Stimulated activated effector memory CD8-positive, alpha-beta T cell treated with anti-CD3 and anti-CD28 coated beads, Interleukin-12 subunit alpha, Interleukin-12 subunit beta, amount 100 ng/mL, for 72 hours (primary cell): ENCODE data around the gene MAD1L1.

Experiments used
- ATAC-seq: fragments of 150-1000 bp; cut with Tn5 transposase; 2 replicates; pipeline ENCODE4 v1.10.0; 2021
- DNase-seq, 2 donors: peaks; one replicate each; pipeline ENCODE4 v3.0.0; 2021 to 2022; ENCODE audit warnings: low spot score in 2 of 2
- H3K27ac Mint-ChIP-seq: one replicate; pipeline ENCODE4 v1.8.0; 2022; ENCODE audit warnings: mild to moderate bottlenecking, mixed read lengths
- H3K36me3 Mint-ChIP-seq: one replicate; pipeline ENCODE4 v1.8.0; 2022; ENCODE audit warnings: mild to moderate bottlenecking, mixed read lengths
- H3K4me1 Mint-ChIP-seq: one replicate; pipeline ENCODE4 v1.8.0; 2022; ENCODE audit warnings: mixed read lengths
- H3K4me3 Mint-ChIP-seq: one replicate; pipeline ENCODE4 v1.8.0; 2022; ENCODE audit warnings: mild to moderate bottlenecking, mixed read lengths
- H3K9me3 Mint-ChIP-seq: one replicate; pipeline ENCODE4 v1.8.0; 2022; ENCODE audit warnings: mixed read lengths

Gene MAD1L1

GRCh38 chr7:2251841-2252771, 19.4 kb upstream of the MAD1L1 start:
- Mint-ChIP-seq H3K4me3 (no peak overlapping the region), H3K4me1 (peaks cover 43% of the 10 kb centered on the region), H3K27ac (no peak overlapping the region), H3K9me3 (no peaks in the 10 kb centered on the region), H3K36me3 (peaks cover 53% of the 10 kb centered on the region)
- ATAC-seq = peak; percentile 41
- DNase-seq = no peak

DNA sequence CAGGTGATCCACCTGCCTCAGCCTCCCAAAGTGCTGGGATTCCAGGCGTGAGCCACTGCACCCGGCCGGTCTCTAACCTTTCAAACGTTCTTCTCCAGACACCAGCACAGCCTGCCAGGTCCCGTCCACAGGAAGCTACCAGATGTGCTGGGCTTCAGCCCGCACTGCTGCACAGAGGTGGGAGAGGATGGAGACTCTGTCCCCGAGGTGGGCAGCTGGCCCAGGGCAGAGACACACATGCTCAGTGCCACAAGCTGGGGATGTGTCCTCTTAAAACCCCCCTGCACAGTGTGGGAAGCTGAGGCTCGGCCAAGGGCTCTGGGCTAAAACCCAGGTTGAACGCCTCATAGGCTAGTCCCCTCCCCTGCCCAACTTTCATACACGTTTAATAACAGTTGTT, 18.6 kb upstream of the MAD1L1 start:
- Mint-ChIP-seq H3K36me3 (peaks cover 53% of the 10 kb centered on the region), H3K4me1 (peaks cover 39% of the 10 kb centered on the region), H3K9me3 (no peaks in the 10 kb centered on the region), H3K27ac (no peak overlapping the region), H3K4me3 (no peak overlapping the region)
- no peak for ATAC-seq
- no peak for DNase-seq

DNA sequence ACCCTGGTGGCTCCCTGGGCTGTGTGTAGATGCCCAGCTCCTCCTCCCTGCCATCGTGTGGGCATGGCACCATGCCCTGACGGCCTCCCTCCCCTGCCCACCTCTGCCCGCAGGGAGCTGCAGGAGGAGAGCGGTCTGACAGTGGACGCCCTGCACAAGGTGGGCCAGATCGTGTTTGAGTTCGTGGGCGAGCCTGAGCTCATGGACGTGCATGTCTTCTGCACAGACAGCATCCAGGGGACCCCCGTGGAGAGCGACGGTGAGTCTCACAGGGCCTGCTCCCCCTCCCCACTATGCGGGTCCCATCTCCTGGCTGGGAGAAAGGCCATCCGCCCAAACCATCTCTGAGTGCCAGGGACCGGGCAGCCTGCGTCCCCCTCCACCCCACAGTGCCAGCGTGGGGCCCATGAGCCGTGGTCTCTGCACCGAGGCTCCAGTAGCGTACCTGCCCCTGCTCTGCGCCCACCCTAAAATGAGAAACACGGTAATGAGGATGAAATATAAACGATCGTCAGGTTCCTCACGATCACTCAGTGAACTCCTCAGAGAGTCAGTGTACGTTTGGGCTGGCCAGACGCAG, 17.1 kb upstream of the MAD1L1 start:
- H3K4me1 Mint-ChIP-seq = peaks cover 37% of the 10 kb centered on the region
- ATAC-seq (no peak), DNase-seq (no peak)
- H3K36me3 Mint-ChIP-seq = peaks cover 46% of the 10 kb centered on the region
- no peak overlapping the region for H3K4me3 Mint-ChIP-seq
- no peaks in the 10 kb centered on the region for H3K9me3 Mint-ChIP-seq
- no peak overlapping the region for H3K27ac Mint-ChIP-seq

- Mint-ChIP-seq H3K36me3 (peaks cover 39% of the 10 kb centered on the region), H3K27ac (peak overlapping the region; percentile 70), H3K9me3 (no peaks in the 10 kb centered on the region), H3K4me3 (peak overlapping the region; percentile 53), H3K4me1 (peaks cover 37% of the 10 kb centered on the region)
- DNase-seq (peak in 1 of 2 donors; percentile 51), ATAC-seq (peak; percentile 58)
These were observed 16.4 kb upstream of the MAD1L1 start for GRCh38 chr7:2248984-2249694.

- H3K4me1 Mint-ChIP-seq = peaks cover 38% of the 10 kb centered on the region
- peak in 1 of 2 donors; percentile 64 for DNase-seq
- H3K36me3 Mint-ChIP-seq = peaks cover 31% of the 10 kb centered on the region
- ATAC-seq = peak; percentile 41
- peak overlapping the region; percentile 67 for H3K27ac Mint-ChIP-seq
- no peak overlapping the region for H3K4me3 Mint-ChIP-seq
- H3K9me3 Mint-ChIP-seq = no peaks in the 10 kb centered on the region
These were observed 14.6 kb upstream of the MAD1L1 start for GRCh38 chr7:2247141-2247995.

GRCh38 chr7:2245883-2246675, 13.3 kb upstream of the MAD1L1 start:
- ATAC-seq (no peak), DNase-seq (no peak)
- Mint-ChIP-seq H3K36me3 (peaks cover 34% of the 10 kb centered on the region), H3K27ac (peak overlapping the region; percentile 74), H3K4me1 (peaks cover 38% of the 10 kb centered on the region), H3K4me3 (no peak overlapping the region), H3K9me3 (no peaks in the 10 kb centered on the region)

GRCh38 chr7:2244404-2244995, 11.8 kb upstream of the MAD1L1 start:
- ATAC-seq = no peak
- Mint-ChIP-seq H3K36me3 (peaks cover 33% of the 10 kb centered on the region), H3K4me1 (peaks cover 32% of the 10 kb centered on the region), H3K9me3 (no peaks in the 10 kb centered on the region), H3K4me3 (no peak overlapping the region), H3K27ac (peak overlapping the region; percentile 56)
- no peak for DNase-seq

GRCh38 chr7:2243458-2243857, 10.7 kb upstream of the MAD1L1 start:
- Mint-ChIP-seq H3K4me3 (peak overlapping the region; percentile 95), H3K4me1 (peaks cover 23% of the 10 kb centered on the region), H3K36me3 (peaks cover 43% of the 10 kb centered on the region), H3K9me3 (no peaks in the 10 kb centered on the region), H3K27ac (no peak overlapping the region)
- DNase-seq (no peak), ATAC-seq (no peak)

DNA sequence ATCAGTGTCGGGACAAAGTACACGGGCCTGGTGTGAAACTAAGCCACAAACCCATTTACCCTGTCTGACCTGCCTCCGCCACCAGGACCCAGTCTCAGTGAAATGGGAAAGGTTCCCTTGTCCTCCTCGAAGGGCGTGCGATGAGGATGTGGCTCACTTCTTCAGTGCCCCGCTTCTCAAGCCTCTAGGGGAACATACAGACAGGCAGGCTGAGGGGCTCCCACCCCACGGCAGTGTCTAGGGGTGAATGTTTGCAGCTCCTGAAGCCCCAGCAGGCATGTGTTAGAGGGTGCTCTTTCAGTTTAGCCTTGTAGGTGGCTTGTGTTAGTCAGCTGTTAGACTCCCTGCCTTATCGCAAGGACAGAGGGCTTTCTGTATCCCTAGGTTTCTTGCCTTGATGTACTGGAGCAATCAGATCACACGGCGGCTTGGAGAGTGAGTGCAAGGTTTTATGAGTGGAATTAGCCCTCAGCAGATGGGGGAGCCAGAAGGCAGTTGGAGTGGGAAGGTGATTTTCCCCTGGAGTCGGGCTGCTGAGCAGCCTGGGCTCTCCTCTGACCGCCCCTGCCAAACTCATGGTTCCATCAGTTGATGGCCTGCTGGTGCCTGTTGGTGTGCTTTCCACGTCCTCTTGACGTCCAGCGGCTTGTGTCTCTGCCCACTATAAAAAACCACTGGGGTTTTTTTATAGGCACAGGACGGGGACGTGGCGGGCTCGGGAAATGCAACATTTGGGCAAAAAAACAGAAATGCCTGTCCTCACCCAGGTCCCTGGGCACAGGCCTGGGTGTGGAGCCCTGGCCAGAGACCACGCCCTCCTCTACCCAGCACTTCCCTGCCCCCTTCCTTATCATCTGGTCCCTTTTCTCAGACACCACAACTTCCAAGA, 10.0 kb upstream of the MAD1L1 start:
- Mint-ChIP-seq H3K9me3 (no peaks in the 10 kb centered on the region), H3K4me3 (peak overlapping the region; percentile 95), H3K27ac (peak overlapping the region; percentile 97), H3K36me3 (peaks cover 44% of the 10 kb centered on the region), H3K4me1 (peaks cover 16% of the 10 kb centered on the region)
- ATAC-seq (peak; percentile 62), DNase-seq (peak in 1 of 2 donors; percentile 74)

DNA sequence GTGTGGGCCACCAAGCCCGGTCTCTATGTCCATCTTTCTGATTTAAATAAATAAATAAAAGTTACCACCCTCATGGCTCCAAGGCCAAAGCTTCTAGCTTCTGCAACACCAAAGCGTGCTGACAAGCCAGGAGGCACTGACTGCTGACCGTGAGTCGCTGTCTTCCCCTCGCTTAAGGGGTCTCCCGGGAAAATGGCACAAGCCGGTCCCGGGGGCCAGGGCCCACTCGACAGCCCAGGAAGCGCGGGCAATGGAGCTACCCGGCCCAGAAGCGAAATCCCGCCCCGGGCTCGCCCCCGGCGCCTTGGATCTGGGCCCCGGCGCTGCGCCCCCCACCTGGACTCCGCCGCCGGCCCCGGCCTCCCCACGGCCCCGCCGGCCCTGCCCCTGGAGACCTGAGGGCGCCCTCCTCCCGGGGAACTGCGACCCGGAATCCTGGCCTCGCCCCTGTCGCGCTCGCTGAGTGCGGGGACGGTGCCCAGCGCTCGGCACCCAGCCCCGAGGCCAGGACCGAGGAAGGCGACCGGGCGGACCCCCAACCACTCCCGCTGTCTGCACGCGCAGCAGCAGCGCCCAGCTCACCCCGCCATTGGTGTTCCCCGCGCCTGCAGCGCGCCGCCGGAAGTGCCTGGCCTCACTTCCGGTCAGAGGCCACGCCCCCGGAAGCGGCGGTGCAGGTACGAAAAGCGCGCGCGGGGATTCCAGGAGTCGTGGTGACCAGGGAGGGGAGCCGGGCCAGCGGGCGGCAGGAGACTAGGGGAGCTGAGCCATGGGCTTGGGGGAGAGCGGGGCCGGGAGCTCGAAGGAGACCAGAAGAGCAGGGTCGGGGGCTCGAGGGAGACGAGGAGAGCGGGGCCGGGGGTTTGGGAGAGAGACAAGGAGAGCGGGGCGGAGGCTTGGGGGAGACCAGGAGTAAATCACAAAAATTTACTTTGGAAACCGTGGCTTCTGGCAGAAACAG, 9.1 kb upstream of the MAD1L1 start, which contains the start of the genes MRM2 and NUDT1:
MRM2 (minus strand) TSS at position 626 of the 961 bp plus-strand sequence; CDS start at position 590, 36 bp downstream.
NUDT1 (plus strand) TSS at position 647 of the 961 bp plus-strand sequence. CDS start 2,349 bp downstream, outside the sequence.
- peak; percentile 76 to 91 for DNase-seq

GRCh38 chr7:2239242-2239641, 6.5 kb upstream of the MAD1L1 start:
- H3K4me1 Mint-ChIP-seq = peaks cover 17% of the 10 kb centered on the region
- no peak overlapping the region for H3K4me3 Mint-ChIP-seq
- no peak overlapping the region for H3K27ac Mint-ChIP-seq

More for the DNA sequence above, 9.1 kb upstream of the MAD1L1 start, which contains the start of the genes MRM2 and NUDT1:
- Mint-ChIP-seq H3K36me3 (peaks cover 52% of the 10 kb centered on the region), H3K4me1 (peaks cover 16% of the 10 kb centered on the region), H3K9me3 (no peaks in the 10 kb centered on the region), H3K27ac (peak within 1 kb of the TSS; percentile 97), H3K4me3 (peak within 1 kb of the TSS; percentile 95)
- ATAC-seq = peak; percentile 89

DNA sequence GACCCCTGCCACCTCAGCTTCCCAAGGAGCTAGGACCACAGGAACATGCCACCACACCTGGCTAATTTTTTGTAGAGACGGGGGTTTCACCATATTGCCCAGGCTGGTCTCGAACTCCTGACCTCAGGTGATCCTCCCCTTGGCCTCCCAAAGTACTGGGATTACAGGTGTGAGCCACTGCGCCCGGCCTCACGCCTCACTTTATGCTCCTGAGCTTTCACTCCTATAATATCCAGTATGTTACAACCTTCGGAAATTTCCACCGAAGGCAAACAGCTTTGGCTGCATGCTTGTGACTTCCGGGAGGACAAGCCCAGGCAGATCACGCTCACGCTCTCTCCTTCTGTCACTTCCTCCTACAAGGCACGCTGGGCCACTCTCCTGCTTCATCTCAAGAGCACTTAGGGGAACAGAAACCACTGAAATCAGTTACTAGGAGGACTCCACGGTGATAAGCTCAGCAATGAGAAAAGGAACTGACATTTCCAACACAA, 4.4 kb upstream of the MAD1L1 start:
- no peak for DNase-seq
- no peak for ATAC-seq
- Mint-ChIP-seq H3K4me1 (peaks cover 18% of the 10 kb centered on the region), H3K9me3 (no peaks in the 10 kb centered on the region), H3K4me3 (no peak overlapping the region), H3K27ac (peak overlapping the region; percentile 40), H3K36me3 (peaks cover 74% of the 10 kb centered on the region)

More at GRCh38 chr7:2239242-2239641, 6.5 kb upstream of the MAD1L1 start:
- no peaks in the 10 kb centered on the region for H3K9me3 Mint-ChIP-seq
- ATAC-seq = no peak
- H3K36me3 Mint-ChIP-seq = peaks cover 69% of the 10 kb centered on the region
- no peak for DNase-seq
